Measurements from ENCODE around the gene MAPRE3. TPM values are rescaled to one million over a fixed set of nuclear protein-coding genes. Genes with fewer than 3 reads are reported as not detected.

Gene MAPRE3
- total RNA-seq, 1 donor from 2014 or later, result 27.1 TPM

Other genes starting within 250 kb of the MAPRE3 start
- 49.3 TPM for gene SLC35F6, start 206.4 kb upstream of the MAPRE3 start, total RNA-seq
- 1.7 TPM for gene CENPA, start 184.6 kb upstream of the MAPRE3 start, total RNA-seq
- gene DPYSL5, start 122.5 kb upstream of the MAPRE3 start, total RNA-seq, result not detected
- gene TMEM214, start 62.3 kb downstream of the MAPRE3 start, total RNA-seq, result 62.9 TPM
- gene AGBL5, start 81.0 kb downstream of the MAPRE3 start, total RNA-seq, result 18.9 TPM
- 243 TPM for gene OST4, start 101.0 kb downstream of the MAPRE3 start, total RNA-seq
- gene EMILIN1, start 108.0 kb downstream of the MAPRE3 start, total RNA-seq, result 56.3 TPM
- gene KHK, start 116.1 kb downstream of the MAPRE3 start, total RNA-seq, result 5.1 TPM
- 0.74 TPM for gene CGREF1, start 148.5 kb downstream of the MAPRE3 start, total RNA-seq
- gene ABHD1, start 153.2 kb downstream of the MAPRE3 start, total RNA-seq, result 0.21 TPM
- gene PREB, start 164.0 kb downstream of the MAPRE3 start, total RNA-seq, result 37.7 TPM
- gene PRR30, start 168.8 kb downstream of the MAPRE3 start, total RNA-seq, result not detected
- gene TCF23, start 178.4 kb downstream of the MAPRE3 start, total RNA-seq, result 1.2 TPM
- 102 TPM for gene ATRAID, start 241.4 kb downstream of the MAPRE3 start, total RNA-seq
- 20.8 TPM for gene SLC5A6, start 241.6 kb downstream of the MAPRE3 start, total RNA-seq
- gene CAD, start 246.7 kb downstream of the MAPRE3 start, total RNA-seq, result 28.8 TPM

Data from lower lobe of right lung (tissue), 1 donor.